ENCODE data around the gene CA5B.
A peak's percentile ranks its signal among the peaks of the same experiment; 100 is the strongest.
"Not testable (repeated sequence)": the region's sequence is repeated elsewhere in the genome, so short reads cannot be mapped to it uniquely, and the experiment has no call there.

The CA5B gene

GRCh38 chrX:15812192-15812938 is 74.3 kb downstream of the CA5B start:
- no peak for DNase-seq (ENCODE audit: low read depth in 1 of 2, low spot score in 1 of 2)

- no peak for DNase-seq (ENCODE audit: low read depth in 1 of 2, low spot score in 1 of 2)
These were observed 75.3 kb downstream of the CA5B start for GRCh38 chrX:15813416-15813815.

GRCh38 chrX:15814771-15815365 is 76.8 kb downstream of the CA5B start:
- DNase-seq (ENCODE audit: low read depth in 1 of 2, low spot score in 1 of 2): no peak

- DNase-seq (ENCODE audit: low read depth in 1 of 2, low spot score in 1 of 2): no peak
These were observed 77.8 kb downstream of the CA5B start for GRCh38 chrX:15815779-15816437.

- no peak for DNase-seq (ENCODE audit: low read depth in 1 of 2, low spot score in 1 of 2)
These were observed 78.4 kb downstream of the CA5B start for GRCh38 chrX:15816438-15816809.

GRCh38 chrX:15816886-15817285 is 78.8 kb downstream of the CA5B start:
- peak in 1 of 2 donors; percentile 2 for DNase-seq (ENCODE audit: low read depth in 1 of 2, low spot score in 1 of 2)

- DNase-seq (ENCODE audit: low read depth in 1 of 2, low spot score in 1 of 2): no peak
These were observed 82.3 kb downstream of the CA5B start for GRCh38 chrX:15820106-15821073.

GRCh38 chrX:15822922-15823321 is 84.9 kb downstream of the CA5B start:
- no peak for DNase-seq (ENCODE audit: low read depth in 1 of 2, low spot score in 1 of 2)

- no peak for DNase-seq (ENCODE audit: low read depth in 1 of 2, low spot score in 1 of 2)
These were observed 87.9 kb downstream of the CA5B start for GRCh38 chrX:15825936-15826335.

- DNase-seq (ENCODE audit: low read depth in 1 of 2, low spot score in 1 of 2): no peak
These were observed 91.1 kb downstream of the CA5B start for GRCh38 chrX:15829217-15829616.

GRCh38 chrX:15831347-15831746 is 93.3 kb downstream of the CA5B start:
- not testable (repeated sequence) for DNase-seq (ENCODE audit: low read depth in 1 of 2, low spot score in 1 of 2)

- DNase-seq (ENCODE audit: low read depth in 1 of 2, low spot score in 1 of 2): no peak
These were observed 96.0 kb downstream of the CA5B start for GRCh38 chrX:15834053-15834452.

GRCh38 chrX:15834827-15835595 is 96.9 kb downstream of the CA5B start:
- no peak for DNase-seq (ENCODE audit: low read depth in 1 of 2, low spot score in 1 of 2)

Data from activated T-helper 1 cell treated with anti-CD3 and anti-CD28 coated beads, Interleukin-2, amount 50 U/mL, for 16 hours (primary cell).